ENCODE measurements around the gene EGR2. TPM values are rescaled to one million over a fixed set of nuclear protein-coding genes. Genes with fewer than 3 reads are reported as not detected.

Gene EGR2
- total RNA-seq, 1 donor from 2014 or later = 6.5 TPM

DNA sequence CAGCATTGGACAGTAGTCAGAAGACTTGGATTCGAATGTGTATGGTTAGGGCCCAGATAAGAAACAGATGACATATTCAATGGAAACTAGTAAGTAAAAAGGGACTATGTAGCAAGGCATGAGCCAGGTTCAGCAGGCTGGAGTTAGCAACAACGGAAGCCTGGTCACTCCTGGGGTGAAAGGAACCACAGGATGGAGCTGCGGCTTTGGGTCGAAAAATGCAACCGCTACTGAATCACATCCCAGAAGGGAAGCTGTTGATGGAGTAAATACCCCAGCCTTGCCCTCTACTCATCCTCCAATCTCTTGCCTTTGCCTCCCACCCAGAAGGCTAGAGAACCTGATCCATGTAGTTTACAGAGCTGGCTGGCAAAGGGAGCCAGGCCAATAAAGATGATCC is 37.5 kb upstream of the EGR2 start:
- Mint-ChIP-seq H3K27ac (no peak overlapping the region), H3K4me1 (no peaks in the 10 kb centered on the region), H3K36me3 (no peaks in the 10 kb centered on the region), H3K27me3 (ENCODE audit: insufficient read depth, low read depth) (no peaks in the 10 kb centered on the region), H3K4me3 (no peak overlapping the region), H3K9me3 (no peaks in the 10 kb centered on the region)
- Histone ChIP-seq H3K4me1 (no peaks in the 10 kb centered on the region), H3K36me3 (no peaks in the 10 kb centered on the region), H4K20me1 (ENCODE audit: low read depth) (no peaks in the 10 kb centered on the region), H3K4me3 (no peak overlapping the region), H2AFZ (replicated peaks) (no peak overlapping the region), H3K9ac (no peak overlapping the region), H3K27me3 (no peaks in the 10 kb centered on the region), H3K27ac (no peak overlapping the region), H3F3A (ENCODE audit: low read depth) (no peaks in the 10 kb centered on the region), H3K4me2 (no peak overlapping the region), H3K9me3 (ENCODE audit: low read depth) (no peaks in the 10 kb centered on the region), H3K79me2 (ENCODE audit: low read depth) (no peaks in the 10 kb centered on the region)
- no peak for TF ChIP-seq EZH2phosphoT487 (IDR thresholded peaks at IDR 0.05)
- TF ChIP-seq EZH2 (IDR thresholded peaks at IDR 0.05) = no peak
- TF ChIP-seq, protein P1, sequence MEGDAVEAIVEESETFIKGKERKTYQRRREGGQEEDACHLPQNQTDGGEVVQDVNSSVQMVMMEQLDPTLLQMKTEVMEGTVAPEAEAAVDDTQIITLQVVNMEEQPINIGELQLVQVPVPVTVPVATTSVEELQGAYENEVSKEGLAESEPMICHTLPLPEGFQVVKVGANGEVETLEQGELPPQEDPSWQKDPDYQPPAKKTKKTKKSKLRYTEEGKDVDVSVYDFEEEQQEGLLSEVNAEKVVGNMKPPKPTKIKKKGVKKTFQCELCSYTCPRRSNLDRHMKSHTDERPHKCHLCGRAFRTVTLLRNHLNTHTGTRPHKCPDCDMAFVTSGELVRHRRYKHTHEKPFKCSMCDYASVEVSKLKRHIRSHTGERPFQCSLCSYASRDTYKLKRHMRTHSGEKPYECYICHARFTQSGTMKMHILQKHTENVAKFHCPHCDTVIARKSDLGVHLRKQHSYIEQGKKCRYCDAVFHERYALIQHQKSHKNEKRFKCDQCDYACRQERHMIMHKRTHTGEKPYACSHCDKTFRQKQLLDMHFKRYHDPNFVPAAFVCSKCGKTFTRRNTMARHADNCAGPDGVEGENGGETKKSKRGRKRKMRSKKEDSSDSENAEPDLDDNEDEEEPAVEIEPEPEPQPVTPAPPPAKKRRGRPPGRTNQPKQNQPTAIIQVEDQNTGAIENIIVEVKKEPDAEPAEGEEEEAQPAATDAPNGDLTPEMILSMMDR (IDR thresholded peaks at IDR 0.05) = no peak
- DNase-seq (ENCODE audit: low spot score) = no peak

DNA sequence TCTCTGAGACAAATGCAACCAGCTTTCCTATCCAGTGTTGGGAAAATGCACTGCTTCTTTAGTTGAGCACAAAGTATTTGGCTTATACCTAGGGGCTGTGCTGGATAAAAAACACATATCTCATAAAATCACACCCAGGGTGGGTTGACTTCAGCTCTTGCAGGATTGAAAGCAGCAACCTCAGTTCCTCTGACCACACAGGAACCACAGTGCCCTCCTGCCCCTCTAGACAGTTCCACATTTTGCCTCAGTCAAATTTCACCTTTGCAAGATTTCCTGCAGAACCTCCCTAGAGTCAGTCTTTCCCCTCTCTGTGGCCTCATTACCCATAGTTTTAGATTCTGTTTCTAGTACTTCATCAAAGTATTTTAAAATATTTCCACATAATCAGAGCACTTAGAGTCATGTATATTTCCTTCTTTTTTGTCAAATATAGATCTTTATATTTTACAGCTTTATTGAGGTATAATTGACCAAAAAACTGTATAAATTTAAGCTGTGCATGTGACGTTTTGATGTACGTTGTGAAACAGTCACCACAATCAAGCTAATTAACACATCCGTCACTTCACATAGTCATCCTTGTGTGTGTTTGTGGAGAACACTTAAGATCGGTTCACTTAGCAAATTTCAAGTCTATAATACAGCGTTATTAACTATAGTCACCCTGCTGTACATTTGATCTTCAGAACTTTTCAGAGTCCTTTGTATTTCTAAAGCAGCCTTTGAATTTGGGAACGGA is 37.0 kb upstream of the EGR2 start:
- Histone ChIP-seq H3K4me2 (no peak overlapping the region), H3K9ac (no peak overlapping the region), H3K9me3 (ENCODE audit: low read depth) (no peaks in the 10 kb centered on the region), H3K36me3 (no peaks in the 10 kb centered on the region), H4K20me1 (ENCODE audit: low read depth) (no peaks in the 10 kb centered on the region), H3F3A (ENCODE audit: low read depth) (no peaks in the 10 kb centered on the region), H3K27me3 (no peaks in the 10 kb centered on the region), H3K27ac (no peak overlapping the region), H3K79me2 (ENCODE audit: low read depth) (no peaks in the 10 kb centered on the region), H3K4me1 (no peaks in the 10 kb centered on the region), H3K4me3 (no peak overlapping the region), H2AFZ (replicated peaks) (no peak overlapping the region)
- H3K4me1 Mint-ChIP-seq = no peaks in the 10 kb centered on the region
- no peaks in the 10 kb centered on the region for H3K9me3 Mint-ChIP-seq
- no peak overlapping the region for H3K4me3 Mint-ChIP-seq
- H3K36me3 Mint-ChIP-seq = no peaks in the 10 kb centered on the region
- H3K27ac Mint-ChIP-seq = no peak overlapping the region
- no peak for TF ChIP-seq EZH2 (IDR thresholded peaks at IDR 0.05)
- TF ChIP-seq, protein P1 (IDR thresholded peaks at IDR 0.05) = no peak
- no peak for TF ChIP-seq EZH2phosphoT487 (IDR thresholded peaks at IDR 0.05)
- no peak for DNase-seq (ENCODE audit: low spot score)
- H3K27me3 Mint-ChIP-seq (ENCODE audit: insufficient read depth, low read depth) = no peaks in the 10 kb centered on the region

- DNase-seq (ENCODE audit: low spot score) = peak; percentile 46
- no peaks in the 10 kb centered on the region for H3K27me3 ChIP-seq
Observed at GRCh38 chr10:62851442-62851841, 35.3 kb upstream of the EGR2 start.

More at GRCh38 chr10:62851442-62851841, 35.3 kb upstream of the EGR2 start:
- H3K36me3 ChIP-seq = no peaks in the 10 kb centered on the region
- no peaks in the 10 kb centered on the region for H3K79me2 ChIP-seq (ENCODE audit: low read depth)
- H3K27ac Mint-ChIP-seq = no peak overlapping the region
- H3K27me3 Mint-ChIP-seq (ENCODE audit: insufficient read depth, low read depth) = peaks cover 3% of the 10 kb centered on the region
- H4K20me1 ChIP-seq (ENCODE audit: low read depth) = no peaks in the 10 kb centered on the region
- H3K4me3 Mint-ChIP-seq = no peak overlapping the region
- no peak overlapping the region for H3K4me3 ChIP-seq
- H3K4me1 Mint-ChIP-seq = no peaks in the 10 kb centered on the region
- no peaks in the 10 kb centered on the region for H3F3A ChIP-seq (ENCODE audit: low read depth)
- no peak for TF ChIP-seq EZH2 (IDR thresholded peaks at IDR 0.05)
- no peak for TF ChIP-seq EZH2phosphoT487 (IDR thresholded peaks at IDR 0.05)
- TF ChIP-seq, protein P1 (IDR thresholded peaks at IDR 0.05) = peak; percentile 58
- no peak overlapping the region for H3K9ac ChIP-seq
- H3K4me2 ChIP-seq = no peak overlapping the region
- H3K36me3 Mint-ChIP-seq = no peaks in the 10 kb centered on the region
- peaks cover 7% of the 10 kb centered on the region for H3K9me3 Mint-ChIP-seq
- H2AFZ ChIP-seq (replicated peaks) = no peak overlapping the region
- no peaks in the 10 kb centered on the region for H3K9me3 ChIP-seq (ENCODE audit: low read depth)
- H3K27ac ChIP-seq = no peak overlapping the region
- H3K4me1 ChIP-seq = no peaks in the 10 kb centered on the region
